ENCODE data around the gene PDIA5.
"Not testable (repeated sequence)": the region's sequence is repeated elsewhere in the genome, so short reads cannot be mapped to it uniquely, and the experiment has no call there.

Gene PDIA5

DNA sequence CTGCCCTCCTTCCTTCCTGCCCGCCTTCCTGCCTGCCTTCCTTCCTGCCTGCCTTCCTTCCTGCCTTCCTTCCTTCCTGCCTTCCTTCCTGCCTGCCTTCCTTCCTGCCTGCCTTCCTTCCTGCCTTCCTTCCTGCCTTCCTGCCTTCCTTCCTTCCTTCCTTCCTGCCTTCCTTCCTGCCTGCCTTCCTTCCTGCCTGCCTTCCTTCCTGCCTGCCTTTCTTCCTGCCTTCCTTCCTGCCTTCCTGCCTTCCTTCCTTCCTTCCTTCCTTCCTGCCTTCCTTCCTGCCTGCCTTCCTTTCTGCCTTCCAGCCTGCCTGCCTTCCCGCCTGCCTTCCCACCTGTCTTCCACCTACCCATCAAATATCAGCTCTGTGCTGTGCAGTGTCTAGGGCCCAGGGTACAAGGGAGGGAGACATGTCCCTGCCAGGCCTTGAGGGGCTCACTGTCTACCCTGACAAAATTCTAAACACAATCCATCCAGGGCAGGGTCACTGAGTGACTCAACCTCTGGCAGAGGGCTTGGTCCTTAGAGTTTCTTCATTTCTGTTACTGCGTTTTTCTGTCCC, 85.1 kb downstream of the PDIA5 start:
- not testable (repeated sequence) for DNase-seq

- no peak for DNase-seq
Observed at GRCh38 chr3:123152687-123153086, 85.9 kb downstream of the PDIA5 start.

DNA sequence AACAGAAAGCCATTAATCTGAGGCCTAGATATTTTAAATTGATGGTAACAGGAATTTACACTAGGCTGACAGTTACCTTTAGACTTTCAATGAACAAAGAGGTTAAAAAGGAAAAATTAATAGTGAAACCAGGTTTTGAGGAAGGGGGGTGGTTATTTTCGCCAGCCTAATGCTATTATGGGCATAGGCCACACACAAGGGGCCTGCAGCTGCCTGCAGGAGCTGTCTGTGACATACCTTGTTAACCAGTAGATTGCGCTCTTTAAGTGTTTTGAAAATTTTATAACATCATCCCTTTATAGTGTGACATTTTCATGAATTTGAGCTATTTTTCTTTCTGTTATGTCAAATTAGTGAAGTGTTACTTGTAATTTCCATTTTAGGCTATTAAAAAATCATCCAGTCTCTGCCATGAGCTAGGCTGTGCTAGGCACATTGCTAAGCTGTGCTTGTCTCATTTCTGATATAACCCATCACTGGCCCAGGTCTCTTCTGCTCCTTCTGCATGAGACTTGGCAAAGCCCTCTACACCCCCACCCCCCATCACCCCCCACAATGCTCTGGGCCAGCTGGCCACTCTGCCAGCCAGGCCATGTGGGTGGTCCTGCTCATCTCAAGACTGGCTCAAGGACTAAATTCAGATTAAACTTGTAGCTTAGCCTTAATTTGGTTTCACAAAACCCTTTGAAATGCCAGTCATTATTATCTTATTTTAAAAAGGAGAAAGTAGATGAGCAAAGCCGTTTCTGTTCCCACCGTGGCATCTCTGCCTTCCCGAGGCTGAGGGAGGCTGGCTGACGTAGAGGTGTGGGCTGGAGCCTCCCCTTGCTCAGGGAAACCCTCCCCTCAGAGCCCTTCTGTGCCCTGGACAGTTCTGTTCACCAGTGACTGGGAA, 86.5 kb downstream of the PDIA5 start:
- no peak for DNase-seq

GRCh38 chr3:123154020-123154985, 87.5 kb downstream of the PDIA5 start:
- DNase-seq: no peak

GRCh38 chr3:123155471-123156011, 88.7 kb downstream of the PDIA5 start:
- no peak for DNase-seq

DNA sequence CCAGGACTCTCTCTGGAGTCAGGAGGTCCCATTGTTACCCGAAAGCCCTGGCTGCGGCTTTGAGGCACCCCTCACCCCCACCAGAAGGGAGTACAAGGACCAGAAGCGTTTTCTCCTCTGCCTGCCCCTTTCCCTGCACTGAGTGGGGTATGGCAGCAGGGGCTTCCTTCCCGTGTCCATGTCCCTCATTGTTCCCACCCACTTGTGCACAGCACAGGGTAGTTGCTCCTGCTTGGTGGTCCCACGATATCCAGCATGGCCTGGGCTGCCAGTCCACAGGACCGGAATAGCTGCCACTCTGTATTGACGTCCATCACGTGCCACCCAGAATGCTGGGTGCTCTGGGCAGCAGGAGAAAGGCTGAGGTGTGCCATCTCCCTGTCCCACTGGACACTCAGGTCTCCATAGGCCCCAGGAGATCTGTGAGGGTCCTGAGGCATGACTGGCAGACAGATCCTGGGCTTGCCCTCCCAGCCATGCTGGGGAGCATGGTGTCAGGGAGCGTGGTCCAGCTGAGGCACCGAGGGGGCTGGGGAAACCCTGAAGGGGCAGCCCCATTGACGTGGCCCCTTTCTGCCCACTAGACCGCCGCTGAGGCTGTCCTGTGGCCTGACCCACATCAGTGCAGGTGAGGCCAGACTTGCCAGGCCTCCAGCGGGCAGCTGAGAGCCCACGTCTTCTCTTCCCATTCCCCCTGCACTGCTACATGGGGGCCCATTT, 89.6 kb downstream of the PDIA5 start:
- DNase-seq: no peak

GRCh38 chr3:123157209-123157597, 90.4 kb downstream of the PDIA5 start:
- no peak for DNase-seq

GRCh38 chr3:123157598-123158287, 90.9 kb downstream of the PDIA5 start:
- DNase-seq: no peak

DNA sequence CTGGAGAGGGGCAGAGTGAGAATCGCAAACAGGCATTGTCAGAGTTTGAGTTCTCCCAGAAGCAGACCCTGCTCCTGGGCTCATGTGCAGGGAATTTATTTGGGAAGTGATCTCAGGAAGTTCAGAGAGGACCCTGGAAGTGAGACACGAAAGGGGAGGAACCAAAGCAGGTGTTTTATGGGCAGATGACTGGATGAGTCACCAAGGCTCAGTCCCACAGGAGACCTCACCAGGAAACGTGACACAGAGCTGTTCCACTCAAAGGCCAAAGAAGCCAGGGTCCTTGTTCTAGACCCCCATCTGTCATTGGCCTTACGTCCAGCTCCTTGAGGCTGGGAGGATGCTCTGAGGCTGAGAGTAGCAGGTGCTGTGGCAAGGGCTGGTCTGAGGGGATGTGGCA, 91.5 kb downstream of the PDIA5 start:
- DNase-seq: no peak

- no peak for DNase-seq
Observed at GRCh38 chr3:123158899-123159390, 92.1 kb downstream of the PDIA5 start.

DNA sequence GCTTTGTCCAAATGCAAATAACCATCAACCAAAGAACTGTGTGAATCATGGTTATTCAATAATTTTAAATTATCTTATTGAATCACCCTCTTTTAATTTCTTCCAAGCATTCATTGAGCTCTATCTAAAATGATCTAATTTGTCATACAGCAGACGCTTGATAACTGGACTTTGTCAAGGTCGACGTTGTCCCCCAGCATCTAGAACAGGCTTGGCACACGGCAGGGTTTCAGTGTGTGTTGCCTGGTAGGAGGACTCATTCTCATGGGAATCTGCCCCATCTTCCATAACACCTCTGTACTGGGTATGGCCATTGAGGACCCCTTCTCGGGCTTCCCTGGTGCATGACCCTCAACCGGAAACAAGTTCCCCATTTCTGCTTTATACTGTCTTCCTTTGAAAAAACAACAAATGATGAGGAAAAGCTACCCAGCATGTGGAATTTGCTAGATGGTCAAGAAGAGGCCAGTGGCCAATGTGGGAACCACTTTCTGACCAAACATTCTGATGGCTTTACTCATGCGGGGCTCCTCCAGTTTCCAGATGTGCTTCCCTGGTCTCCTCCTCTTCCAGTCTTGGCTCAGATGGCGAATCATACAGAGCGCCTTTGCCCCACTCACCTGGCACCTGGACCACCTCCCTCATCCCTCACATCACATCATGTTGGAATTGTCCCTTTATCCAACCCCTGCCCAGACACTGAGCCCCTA, 93.3 kb downstream of the PDIA5 start:
- no peak for DNase-seq

- no peak for DNase-seq
Observed at GRCh38 chr3:123161167-123161566, 94.3 kb downstream of the PDIA5 start.

- DNase-seq: no peak
Observed at GRCh38 chr3:123163141-123163540, 96.3 kb downstream of the PDIA5 start.

GRCh38 chr3:123165163-123165562, 98.3 kb downstream of the PDIA5 start:
- DNase-seq: no peak

GRCh38 chr3:123167686-123168085, 100.9 kb downstream of the PDIA5 start:
- no peak for DNase-seq

- DNase-seq: no peak
Observed at GRCh38 chr3:123168122-123168521, 101.3 kb downstream of the PDIA5 start.

DNA sequence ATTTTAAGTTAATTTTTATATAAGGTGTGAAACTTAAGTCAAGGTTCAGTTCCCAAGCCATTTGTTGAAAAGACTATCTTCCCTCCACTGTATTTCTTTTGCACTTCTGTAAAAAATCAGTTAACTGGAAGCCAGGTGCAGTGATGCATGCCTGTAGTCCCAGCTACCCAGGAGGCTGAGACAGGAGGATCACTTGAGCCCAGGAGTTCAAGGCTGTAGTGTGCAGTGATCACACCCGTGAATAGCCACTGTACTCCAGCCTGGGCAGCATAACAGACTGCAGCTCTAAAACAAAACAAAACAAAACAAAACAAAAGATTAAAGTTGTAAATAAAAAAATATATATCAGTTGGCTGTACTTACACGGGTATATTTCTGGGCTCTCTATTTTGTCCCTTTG, 101.8 kb downstream of the PDIA5 start:
- DNase-seq: no peak

GRCh38 chr3:123169492-123169929, 102.7 kb downstream of the PDIA5 start:
- DNase-seq: peak; percentile 58

- no peak for DNase-seq
Observed at GRCh38 chr3:123169930-123170329, 103.1 kb downstream of the PDIA5 start.

DNA sequence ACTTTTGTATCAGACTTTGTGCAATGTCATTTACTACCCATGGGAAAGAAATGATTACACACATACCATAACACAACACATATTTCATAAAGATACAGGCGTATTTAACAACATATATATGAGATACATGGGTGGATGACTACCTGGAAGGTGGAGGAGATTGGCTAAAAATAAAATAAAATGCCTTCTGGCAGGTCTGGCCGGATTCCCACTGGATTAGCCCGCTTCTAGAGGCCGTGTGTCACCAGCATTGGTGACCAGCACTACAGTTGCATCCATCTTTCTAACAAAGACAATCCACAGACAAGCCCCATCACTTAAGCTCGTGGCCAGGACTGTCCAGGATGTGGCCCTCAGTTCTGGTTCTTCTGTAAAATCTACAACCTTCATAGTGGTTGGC, 114.0 kb downstream of the PDIA5 start:
- DNase-seq: no peak

DNA sequence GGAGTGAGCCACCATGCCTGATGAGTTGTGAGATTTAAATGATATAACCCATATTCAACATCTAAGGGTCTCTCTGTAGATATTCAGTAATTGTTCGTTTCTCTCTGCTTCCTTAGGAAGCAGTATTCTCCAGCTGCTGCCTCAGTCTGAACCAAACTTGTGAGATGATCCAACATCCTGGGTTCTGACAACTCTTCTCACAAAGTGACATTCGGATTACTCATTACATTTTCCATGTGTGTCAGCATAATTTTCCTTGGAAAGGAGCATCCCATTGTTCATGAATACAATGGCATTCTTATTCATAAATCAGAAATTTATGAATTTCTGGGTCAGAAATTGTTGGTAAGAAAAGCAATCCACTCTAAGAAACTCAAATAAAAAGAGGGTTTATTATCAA, 119.9 kb downstream of the PDIA5 start:
- DNase-seq: no peak
